HG03175 (cell line): ENCODE results near the gene TP53BP1.

Experiments
- ATAC-seq: cut with Tn5 transposase; IDR thresholded peaks from one replicate; pipeline ENCODE4 v1.9.1; 2021; ENCODE audit warnings: mild to moderate bottlenecking, moderate library complexity; ENCODE audit not compliant: unreplicated experiment

TP53BP1 gene

DNA sequence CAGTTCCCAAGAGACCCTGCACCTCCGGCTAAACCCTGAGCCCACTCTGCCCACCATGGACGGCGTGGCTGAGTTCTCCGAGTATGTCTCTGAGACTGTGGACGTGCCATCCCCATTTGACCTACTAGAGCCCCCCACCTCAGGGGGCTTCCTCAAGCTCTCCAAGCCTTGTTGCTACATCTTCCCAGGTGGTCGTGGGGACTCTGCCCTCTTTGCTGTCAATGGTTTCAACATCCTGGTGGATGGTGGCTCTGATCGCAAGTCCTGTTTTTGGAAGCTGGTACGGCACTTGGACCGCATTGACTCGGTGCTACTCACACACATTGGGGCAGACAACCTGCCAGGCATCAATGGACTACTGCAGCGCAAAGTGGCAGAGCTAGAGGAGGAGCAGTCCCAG is 28.5 kb upstream of the TP53BP1 start:
- no peak for ATAC-seq

- ATAC-seq = no peak
Measured at GRCh38 chr15:43520138-43520537, 27.2 kb upstream of the TP53BP1 start.

GRCh38 chr15:43519196-43519595 is 26.2 kb upstream of the TP53BP1 start:
- ATAC-seq = no peak

- no peak for ATAC-seq
Measured at GRCh38 chr15:43518197-43518761, 25.3 kb upstream of the TP53BP1 start.

DNA sequence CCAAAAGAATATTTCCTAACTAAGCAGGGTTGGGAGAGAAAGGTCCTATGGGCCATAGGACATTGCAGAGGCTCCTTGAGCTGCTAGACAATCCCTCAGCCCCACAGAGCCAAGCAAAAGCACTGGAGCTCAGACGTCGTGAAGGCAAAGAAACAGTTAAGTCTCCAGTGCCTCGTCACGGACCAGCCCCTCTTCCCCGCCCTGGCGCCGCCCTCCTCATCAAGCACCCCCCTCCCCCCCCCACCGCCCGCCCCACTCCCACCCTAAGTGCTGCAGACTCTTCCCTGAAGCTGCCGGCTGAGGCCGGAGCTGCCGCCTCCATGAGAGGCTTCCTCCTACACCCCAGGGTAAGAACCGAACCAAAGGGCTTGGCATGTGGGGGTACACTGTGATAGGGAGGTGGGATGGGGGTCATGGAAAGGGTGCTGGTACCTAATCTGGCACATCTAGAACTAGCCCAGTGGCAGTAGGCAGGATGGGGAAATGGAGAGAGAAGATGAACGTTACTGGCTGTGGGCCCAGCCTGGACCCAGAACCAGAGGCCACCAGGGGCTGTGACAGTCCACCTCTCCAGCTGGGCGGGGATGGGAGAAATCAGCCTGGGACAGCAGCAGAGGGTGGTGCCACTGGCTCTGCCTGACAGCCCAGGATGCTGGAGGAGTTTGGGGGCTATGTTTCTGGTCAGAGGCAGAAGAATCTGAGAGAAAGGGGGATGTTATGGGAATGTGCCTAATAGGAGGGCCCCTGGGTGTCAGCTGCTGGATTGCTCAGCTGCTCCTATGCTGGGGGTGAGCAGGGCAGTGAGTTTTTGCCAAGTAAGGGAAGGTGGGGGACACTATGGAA is 24.6 kb upstream of the TP53BP1 start, which contains the start of gene MAP1A:
TSS of gene MAP1A (plus strand) at position 255 of the 843 bp plus-strand sequence. CDS start 3,866 bp downstream, outside the sequence.
- ATAC-seq = no peak

DNA sequence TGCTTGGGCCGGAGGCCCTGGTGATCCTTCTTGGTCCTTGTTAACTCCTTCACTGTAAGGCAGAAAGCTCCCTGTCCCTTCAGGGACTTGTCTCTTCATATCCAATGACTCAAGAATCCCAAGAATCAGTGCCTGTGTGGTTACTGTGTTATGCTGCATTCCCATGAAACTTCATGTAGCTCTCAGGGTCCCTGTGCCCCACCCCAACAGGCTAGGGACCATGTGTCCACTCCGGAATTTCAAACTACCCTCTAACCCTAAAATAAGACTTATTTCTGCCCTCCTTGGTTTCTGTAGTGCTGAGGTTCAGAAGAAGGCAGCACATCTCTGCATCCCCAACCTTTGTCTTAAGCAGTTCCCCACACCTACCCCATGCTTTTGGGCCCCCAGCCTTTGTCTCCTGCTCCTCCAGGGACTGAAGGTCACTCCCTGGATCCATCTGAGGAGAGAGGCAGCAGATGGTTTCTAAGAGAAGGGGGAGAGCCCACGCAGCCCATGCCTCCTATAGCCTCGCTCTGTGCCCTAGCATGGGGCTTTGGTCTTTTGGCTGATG is 23.9 kb upstream of the TP53BP1 start:
- ATAC-seq = no peak

DNA sequence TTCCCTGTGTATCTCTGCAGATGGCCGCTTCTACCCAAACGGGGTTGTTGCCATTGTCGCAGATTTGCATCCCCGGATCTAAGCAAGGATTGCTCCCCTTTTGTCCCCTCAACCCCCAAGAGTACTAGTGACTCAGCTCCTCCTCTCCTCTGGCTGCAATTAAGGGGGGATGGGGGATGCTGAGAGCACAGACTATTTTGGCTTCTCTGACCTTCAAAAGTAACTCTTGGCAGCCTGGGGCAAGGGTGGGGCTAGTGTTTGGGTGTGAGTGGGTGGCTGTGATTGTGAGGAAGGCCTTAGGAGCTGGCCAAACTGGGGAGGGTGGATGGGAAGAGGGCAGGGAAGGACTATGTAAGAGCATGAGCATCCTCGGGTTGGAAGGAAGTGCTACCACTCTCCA is 23.2 kb upstream of the TP53BP1 start:
- ATAC-seq = no peak

DNA sequence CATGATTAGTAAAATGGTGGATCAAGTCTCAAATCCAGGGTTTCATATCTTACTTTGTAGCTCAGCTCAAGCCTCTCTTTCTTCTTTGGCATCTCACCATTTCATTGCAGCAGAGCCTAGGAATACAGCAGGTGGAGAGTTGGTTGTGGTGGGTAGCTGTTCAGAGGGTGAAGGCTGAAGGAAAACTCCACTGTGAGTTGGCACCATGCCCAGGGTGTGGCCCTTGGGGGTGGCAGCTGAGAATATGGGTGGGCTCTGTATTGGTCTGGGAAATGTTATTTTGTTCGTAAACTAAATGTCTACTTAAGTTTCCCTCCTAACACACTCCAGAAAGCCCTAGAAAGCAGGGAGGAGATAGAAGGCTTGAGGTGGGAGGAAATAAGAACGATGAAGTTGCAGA is 22.8 kb upstream of the TP53BP1 start:
- no peak for ATAC-seq

DNA sequence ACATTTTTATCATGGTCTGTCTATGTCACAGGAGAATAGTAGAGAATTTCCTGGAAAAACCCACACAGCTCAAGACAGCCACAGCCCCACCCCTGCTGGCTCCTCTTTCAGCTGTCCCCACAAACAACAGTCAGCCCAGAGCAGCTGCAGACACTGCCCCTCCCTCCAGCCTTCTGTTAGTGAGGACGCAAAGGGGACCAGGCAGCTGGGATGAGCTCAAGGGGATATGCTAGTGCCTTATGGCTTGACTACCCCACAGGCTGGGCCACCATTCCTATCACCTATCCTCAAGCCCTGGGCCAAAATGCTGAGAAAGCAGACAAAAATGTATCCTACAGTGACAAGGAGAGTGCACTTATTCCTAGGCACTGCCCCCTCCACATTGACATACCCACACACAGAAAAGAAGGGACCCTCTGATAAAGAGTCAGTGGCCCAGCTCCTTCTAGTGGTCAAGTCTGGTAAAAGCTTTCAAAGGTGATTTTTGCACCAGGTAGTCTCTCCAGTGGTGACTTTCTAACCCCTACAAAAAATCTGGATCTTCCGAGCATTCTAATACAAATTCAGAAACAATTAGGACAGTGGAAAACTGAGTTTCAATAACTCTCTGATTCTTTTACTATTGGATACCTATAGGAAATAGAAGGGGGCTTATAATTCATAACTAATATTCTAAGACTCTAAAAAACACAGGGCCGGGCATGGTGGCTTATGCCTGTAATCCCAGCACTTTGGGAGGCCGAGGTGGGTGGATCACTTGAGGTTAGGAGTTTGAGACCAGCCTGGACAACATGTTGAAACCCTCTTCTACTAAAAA is 21.5 kb upstream of the TP53BP1 start:
- no peak for ATAC-seq

- ATAC-seq = no peak
Measured at GRCh38 chr15:43513550-43513949, 20.6 kb upstream of the TP53BP1 start.

GRCh38 chr15:43511012-43511885 is 18.3 kb upstream of the TP53BP1 start:
- peak; percentile 3 for ATAC-seq

- ATAC-seq = peak; percentile 95
Measured at GRCh38 chr15:43510200-43511011, 17.4 kb upstream of the TP53BP1 start.

GRCh38 chr15:43509660-43510199 is 16.8 kb upstream of the TP53BP1 start:
- ATAC-seq = no peak

- ATAC-seq = no peak
Measured at GRCh38 chr15:43508991-43509659, 16.2 kb upstream of the TP53BP1 start.

- no peak for ATAC-seq
Measured at GRCh38 chr15:43508421-43508820, 15.5 kb upstream of the TP53BP1 start.

DNA sequence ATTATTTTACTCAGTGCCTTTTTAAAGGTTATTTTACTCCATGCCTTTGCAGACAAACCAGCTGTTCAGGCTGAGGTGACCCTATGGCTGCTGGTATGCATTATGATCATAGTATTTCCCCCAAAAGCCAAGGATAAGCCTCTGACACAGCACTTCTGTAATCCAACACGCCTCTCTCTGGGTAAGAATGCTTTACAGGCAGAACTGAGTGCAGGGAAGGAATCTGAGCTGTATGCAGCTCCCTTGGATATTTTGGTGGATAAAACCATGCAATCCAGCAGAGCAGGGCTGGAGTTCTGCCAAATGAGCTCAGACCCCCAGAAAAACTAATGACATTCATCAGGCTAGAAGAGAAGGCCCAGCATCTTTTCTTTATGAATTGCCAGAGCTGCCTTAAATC is 12.8 kb upstream of the TP53BP1 start:
- ATAC-seq = no peak

GRCh38 chr15:43499635-43500034 is 6.7 kb upstream of the TP53BP1 start:
- no peak for ATAC-seq

DNA sequence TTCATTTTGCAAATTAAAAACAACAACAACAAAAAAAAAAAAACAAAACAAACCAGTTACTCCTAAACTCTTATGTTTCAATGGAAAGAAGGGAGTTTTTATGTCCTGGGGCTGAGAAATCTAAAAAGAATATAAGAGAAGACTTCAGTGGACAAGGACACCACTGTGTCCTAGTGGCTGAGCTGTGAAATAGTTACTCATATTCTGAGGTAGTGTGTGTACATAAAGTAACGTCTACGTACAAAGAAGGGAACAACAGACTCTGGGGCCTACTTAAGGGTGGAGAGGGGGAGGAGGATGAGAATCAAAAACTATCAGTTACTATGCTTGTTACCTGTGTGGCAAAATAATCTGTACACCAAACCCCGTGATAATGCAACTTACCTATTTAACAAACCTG is 6.0 kb upstream of the TP53BP1 start:
- no peak for ATAC-seq
